HG03103 (cell line): ENCODE data around the gene TFDP2.
"Not testable (repeated sequence)": the region's sequence is repeated elsewhere in the genome, so short reads cannot be mapped to it uniquely, and the experiment has no call there.

Experiments used
- ATAC-seq: cut with Tn5 transposase; IDR thresholded peaks from one replicate; pipeline ENCODE4 v1.9.1; 2021; ENCODE audit warnings: low read depth; ENCODE audit not compliant: unreplicated experiment

The TFDP2 gene

DNA sequence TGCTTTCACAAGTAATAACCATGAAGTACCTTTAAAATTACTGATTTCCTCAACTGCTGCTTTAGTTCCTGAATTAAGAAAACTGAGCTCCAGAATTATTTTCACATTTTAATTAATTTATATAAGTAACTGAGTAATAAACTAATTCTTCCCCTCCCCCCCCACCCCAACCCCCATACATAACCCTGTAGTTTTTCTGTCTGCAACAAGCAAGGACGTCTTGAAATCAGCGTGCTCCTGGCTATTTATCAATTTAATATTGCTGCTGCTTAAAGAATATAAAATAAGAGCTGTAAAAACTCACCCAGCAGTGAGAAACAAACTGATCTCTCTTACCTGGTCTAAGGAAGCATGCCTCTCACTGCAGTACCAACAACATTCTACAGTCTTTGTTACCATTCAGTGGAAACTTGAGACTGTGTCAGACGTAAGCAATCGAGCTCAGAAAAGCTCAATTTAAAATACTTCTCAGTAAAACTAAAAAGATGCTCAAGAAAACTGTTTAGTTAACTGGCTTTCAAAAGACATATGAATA lies 121.0 kb downstream of the TFDP2 start:
- ATAC-seq = peak; percentile 67

- ATAC-seq = no peak
These were observed 121.6 kb downstream of the TFDP2 start for GRCh38 chr3:142027735-142028134.

GRCh38 chr3:142027300-142027699 lies 122.0 kb downstream of the TFDP2 start:
- no peak for ATAC-seq

GRCh38 chr3:142026333-142026732 lies 123.0 kb downstream of the TFDP2 start:
- ATAC-seq = no peak

GRCh38 chr3:142022381-142022780 lies 127.0 kb downstream of the TFDP2 start:
- peak; percentile 62 for ATAC-seq

GRCh38 chr3:142021127-142021526 lies 128.2 kb downstream of the TFDP2 start:
- ATAC-seq = no peak

DNA sequence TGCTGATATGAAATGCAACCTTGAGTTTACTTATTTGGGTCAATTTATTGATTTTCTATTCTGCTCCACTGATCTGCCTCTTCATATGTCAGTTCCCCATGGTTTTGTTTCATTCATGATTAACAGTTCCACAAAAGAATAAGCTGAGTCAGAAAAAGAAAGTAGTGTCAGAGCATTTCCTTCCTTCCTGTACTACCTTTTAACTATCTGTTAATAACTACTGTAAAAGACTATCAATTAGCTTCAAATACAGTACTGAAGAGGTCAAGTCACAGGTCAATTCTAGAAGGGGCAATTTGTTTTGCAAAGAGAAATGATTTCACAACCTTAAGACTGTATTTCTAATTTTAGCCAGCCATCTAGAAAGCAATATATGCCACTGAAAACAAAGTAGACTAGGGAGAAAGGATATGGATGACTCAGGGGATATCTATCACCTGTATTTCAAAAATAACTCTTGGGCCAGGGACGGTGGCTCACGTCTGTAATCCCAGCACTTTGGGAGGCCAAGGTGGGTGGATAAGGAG lies 129.5 kb downstream of the TFDP2 start:
- peak; percentile 63 for ATAC-seq

GRCh38 chr3:142013993-142014392 lies 135.4 kb downstream of the TFDP2 start:
- no peak for ATAC-seq

- no peak for ATAC-seq
These were observed 135.9 kb downstream of the TFDP2 start for GRCh38 chr3:142013326-142013980.

GRCh38 chr3:142009029-142009428 lies 140.3 kb downstream of the TFDP2 start:
- ATAC-seq = no peak

- ATAC-seq = no peak
These were observed 141.5 kb downstream of the TFDP2 start for GRCh38 chr3:142007710-142008399.

DNA sequence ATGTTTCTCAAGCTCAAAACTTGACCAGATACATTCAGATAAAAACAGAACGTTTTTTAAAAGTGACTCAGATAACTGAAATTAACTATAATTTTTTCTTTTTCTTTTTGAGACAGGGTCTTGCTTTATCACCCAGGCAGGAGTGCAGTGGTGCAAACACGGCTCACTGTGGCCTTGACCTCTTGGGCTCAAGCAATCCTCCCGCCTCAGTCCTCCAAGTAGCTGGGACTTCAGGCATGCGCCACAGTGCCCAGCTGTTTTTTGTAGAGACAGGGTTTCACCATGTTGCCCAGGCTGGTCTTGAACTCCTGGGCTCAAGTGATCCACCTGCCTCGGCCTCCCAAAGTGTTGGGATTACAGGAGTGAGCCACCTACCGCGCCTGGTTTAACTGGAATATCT lies 144.4 kb downstream of the TFDP2 start:
- not testable (repeated sequence) for ATAC-seq

DNA sequence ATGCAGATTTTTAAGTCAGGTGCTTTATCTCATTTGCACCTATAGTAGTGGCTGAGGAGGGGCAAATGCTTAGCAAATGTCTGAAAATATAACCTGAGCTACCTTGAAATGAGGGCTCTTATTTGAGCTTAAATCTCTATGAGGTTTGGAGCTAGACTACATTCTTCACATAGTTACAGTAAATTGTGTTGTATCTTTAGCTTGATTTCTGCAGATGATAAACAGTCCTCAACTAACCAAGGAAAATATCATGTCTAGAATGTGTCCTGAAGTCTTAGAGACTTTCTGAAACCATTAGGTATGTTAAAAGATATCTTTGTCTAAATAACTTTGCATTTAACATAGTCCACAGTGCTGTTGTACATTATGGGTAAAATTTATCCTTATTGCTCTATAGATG lies 145.3 kb downstream of the TFDP2 start:
- no peak for ATAC-seq

DNA sequence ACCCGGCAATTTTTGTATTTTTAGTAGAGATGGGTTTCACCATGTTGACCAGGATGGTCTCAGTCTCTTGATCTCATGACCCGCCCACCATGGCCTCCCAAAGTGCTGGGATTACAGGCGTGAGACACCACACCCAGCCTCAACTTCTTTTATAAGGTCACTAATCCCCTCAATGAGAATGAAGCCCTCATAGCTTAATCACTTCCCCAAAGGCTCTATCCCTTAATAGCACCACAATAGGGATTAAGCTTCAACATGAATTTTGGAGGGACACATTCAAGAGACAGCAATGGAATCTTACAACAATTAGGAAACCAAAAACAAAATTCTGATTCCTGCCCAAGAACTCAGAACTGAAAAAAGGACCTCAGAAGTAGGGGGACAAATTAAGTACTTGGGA lies 146.1 kb downstream of the TFDP2 start:
- no peak for ATAC-seq

DNA sequence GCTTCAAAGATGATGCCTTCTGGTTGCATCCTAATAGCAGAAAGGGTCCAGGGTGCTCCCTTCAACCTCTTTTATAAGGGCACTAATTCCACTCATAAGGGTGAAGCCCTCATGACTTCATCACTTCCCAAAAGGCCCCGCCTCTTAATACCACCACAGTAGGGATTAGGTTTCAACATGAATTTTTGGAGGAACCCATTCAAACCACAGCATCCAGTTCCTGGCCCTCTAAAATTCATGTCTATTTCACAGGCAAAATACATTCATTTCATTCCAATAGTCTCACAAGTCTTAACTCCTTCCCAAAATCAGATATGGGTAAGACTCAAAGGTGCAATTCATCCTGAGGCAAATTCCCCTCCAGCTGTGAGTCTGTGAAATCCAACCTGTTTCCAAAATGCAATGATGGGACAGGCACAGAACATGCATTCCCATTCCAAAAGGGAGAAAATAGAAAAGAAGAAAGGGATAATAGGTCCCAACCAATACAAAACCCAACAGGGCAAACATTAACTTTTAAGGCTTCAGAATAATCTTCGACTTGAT lies 148.9 kb downstream of the TFDP2 start:
- ATAC-seq = no peak

DNA sequence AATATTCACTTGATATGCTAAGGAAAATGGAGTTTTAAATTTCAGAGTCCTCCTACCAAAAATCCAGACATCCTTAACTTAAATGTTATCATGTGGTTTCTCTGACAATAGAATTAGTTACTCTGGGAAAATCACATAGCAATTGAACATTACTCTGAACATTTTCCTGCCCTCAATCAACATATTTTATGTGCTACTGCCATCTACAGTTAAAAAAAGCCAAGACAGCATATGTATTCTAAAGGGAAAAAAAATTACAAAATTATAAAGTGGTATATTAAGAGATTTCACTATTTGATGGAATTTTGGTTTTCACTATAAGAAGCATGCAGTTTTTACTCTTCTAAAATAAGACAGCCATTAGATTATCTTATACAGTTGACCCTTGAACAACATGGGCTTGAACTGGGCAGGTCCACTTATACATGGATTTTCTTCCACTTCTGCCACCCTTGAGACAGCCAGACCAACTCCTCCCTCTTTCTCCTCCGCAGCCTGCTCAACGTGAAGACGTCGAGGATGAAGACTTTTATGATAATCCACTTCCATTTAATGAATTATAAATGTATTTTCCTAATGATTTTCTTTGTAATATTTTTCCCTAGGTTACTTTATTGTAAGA lies 150.6 kb downstream of the TFDP2 start:
- ATAC-seq = no peak

DNA sequence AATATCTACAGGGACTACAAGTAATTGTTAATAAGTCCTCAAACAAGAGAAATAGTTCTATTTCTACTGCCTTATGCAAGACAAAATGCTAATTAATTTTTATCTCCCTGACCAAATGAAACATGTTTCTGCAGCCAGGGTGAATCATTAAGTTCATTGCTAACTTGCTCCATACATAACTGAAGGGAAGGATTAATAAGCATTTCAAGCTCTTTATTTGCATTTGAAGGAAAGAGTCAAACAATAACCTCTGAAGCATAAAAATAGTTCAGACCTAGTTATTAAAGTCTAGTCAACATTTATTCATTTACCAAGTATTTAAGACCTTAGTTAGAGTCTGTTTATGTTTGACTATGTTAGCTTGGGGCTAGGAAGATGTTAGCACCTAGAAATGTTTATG lies 152.9 kb downstream of the TFDP2 start:
- ATAC-seq = no peak

- no peak for ATAC-seq
These were observed 154.5 kb downstream of the TFDP2 start for GRCh38 chr3:141994856-141995255.

- ATAC-seq = peak; percentile 58
These were observed 156.8 kb downstream of the TFDP2 start for GRCh38 chr3:141992512-141992911.

GRCh38 chr3:141986548-141987107 lies 162.7 kb downstream of the TFDP2 start:
- no peak for ATAC-seq

- ATAC-seq = no peak
These were observed 168.3 kb downstream of the TFDP2 start for GRCh38 chr3:141981084-141981483.
